Measurements from ENCODE around the gene HDAC3.
A peak's percentile ranks its signal among the peaks of the same experiment; 100 is the strongest.

HDAC3 gene

GRCh38 chr5:141650851-141651727, 14.4 kb upstream of the HDAC3 start, which contains the start of gene FCHSD1:
FCHSD1 (minus strand) TSS chr5:141651418; CDS start chr5:141651368, 50 bp downstream.
- H3K4me3 ChIP-seq (replicated peaks in 1 of 2; ENCODE audit: low read depth in 2 of 2, low read length in 2 of 2) = peak within 1 kb of the TSS; percentile 75 to 80
- peak; percentile 81 to 84 for DNase-seq (ENCODE audit: low read depth in 2 of 2)
- no peak for TF ChIP-seq CTCF (IDR thresholded peaks at IDR 0.05; ENCODE audit: low read depth, low read length)

DNA sequence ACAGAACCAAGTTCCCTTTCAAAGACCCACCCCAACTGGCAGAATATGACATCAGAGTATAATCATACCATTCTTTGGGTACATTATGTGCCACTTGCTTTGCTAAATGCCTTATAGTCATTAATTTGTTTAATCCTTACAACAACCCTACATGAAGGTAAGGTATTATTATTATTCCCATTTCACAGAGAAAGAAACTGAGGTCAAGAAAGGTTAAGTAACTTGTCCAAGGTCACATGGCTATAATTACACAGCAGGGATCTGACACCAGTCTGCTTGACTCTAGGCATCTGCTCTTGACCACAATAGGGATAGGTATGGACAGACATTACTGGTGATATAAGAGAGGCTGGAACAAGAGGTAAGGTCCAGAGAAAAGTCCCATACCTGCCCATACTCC, 13.3 kb upstream of the HDAC3 start:
- no peak for TF ChIP-seq CTCF (IDR thresholded peaks at IDR 0.05; ENCODE audit: low read depth, low read length)
- DNase-seq (ENCODE audit: low read depth in 2 of 2) = no peak
- H3K4me3 ChIP-seq (replicated peaks in 1 of 2; ENCODE audit: low read depth in 2 of 2, low read length in 2 of 2) = no peak overlapping the region

DNA sequence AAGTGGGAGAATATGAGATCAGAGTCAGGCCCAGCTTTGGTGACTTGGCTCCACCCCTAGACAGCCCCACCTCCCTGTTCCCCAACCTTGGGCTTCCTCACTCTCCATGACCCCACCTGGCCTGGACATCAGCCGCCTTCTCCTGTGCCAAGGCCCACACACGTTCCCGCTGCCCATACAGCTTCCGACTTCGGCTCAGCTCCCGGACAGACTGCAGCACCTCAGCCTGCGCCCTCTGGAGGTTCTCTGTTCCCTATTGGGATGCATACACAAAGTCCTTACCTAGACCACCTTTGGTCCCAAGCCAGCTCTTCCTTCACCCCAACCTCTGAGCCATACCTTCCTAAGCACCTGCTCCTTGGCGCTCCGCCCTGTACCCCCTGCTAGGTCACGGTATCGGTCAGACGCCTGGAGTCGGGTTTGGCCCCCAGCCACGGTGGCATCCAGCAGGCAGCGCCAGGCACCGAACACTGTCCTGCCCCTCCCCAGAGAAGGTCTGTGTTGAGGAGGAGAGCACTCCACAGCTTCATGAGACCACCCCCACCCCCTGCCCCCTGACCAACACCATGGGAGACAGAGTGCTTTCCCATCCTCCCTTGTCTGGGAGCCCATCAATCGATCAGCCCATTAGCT, 12.5 kb upstream of the HDAC3 start:
- no peak for DNase-seq (ENCODE audit: low read depth in 2 of 2)
- H3K4me3 ChIP-seq (replicated peaks in 1 of 2; ENCODE audit: low read depth in 2 of 2, low read length in 2 of 2) = no peak overlapping the region
- TF ChIP-seq CTCF (IDR thresholded peaks at IDR 0.05; ENCODE audit: low read depth, low read length) = no peak

GRCh38 chr5:141647851-141648250, 11.2 kb upstream of the HDAC3 start:
- H3K4me3 ChIP-seq (replicated peaks in 1 of 2; ENCODE audit: low read depth in 2 of 2, low read length in 2 of 2) = no peak overlapping the region
- DNase-seq (ENCODE audit: low read depth in 2 of 2) = no peak
- no peak for TF ChIP-seq CTCF (IDR thresholded peaks at IDR 0.05; ENCODE audit: low read depth, low read length)

- no peak overlapping the region for H3K4me3 ChIP-seq (replicated peaks in 1 of 2; ENCODE audit: low read depth in 2 of 2, low read length in 2 of 2)
- DNase-seq (ENCODE audit: low read depth in 2 of 2) = no peak
- no peak for TF ChIP-seq CTCF (IDR thresholded peaks at IDR 0.05; ENCODE audit: low read depth, low read length)
Measured at GRCh38 chr5:141647242-141647641, 10.6 kb upstream of the HDAC3 start.

GRCh38 chr5:141646026-141646425, 9.4 kb upstream of the HDAC3 start:
- TF ChIP-seq CTCF (IDR thresholded peaks at IDR 0.05; ENCODE audit: low read depth, low read length) = no peak
- no peak overlapping the region for H3K4me3 ChIP-seq (replicated peaks in 1 of 2; ENCODE audit: low read depth in 2 of 2, low read length in 2 of 2)
- no peak for DNase-seq (ENCODE audit: low read depth in 2 of 2)
